ENCODE measurements around the gene ADGRB3.

- TF ChIP-seq CTCF (IDR thresholded peaks at IDR 0.05): no peak
- TF ChIP-seq POLR2A (IDR thresholded peaks at IDR 0.05): no peak
Measured at GRCh38 chr6:68730291-68731054, 95.4 kb downstream of the ADGRB3 start.

All from lower leg skin (tissue), 3 donors.